GM12872 (cell line): ENCODE results near the gene POU6F1.

Experiments used
- CTCF ChIP-seq: IDR thresholded peaks from 3 replicates; pipeline ENCODE4 v1.5.1; 2011; ENCODE audit warnings: low read depth, mild to moderate bottlenecking, low read length, moderate library complexity; ENCODE audit not compliant: insufficient read depth

The POU6F1 gene

GRCh38 chr12:51225234-51225633 lies 7.4 kb upstream of the POU6F1 start:
- TF ChIP-seq CTCF, result no peak

- no peak for TF ChIP-seq CTCF
These were observed 6.8 kb upstream of the POU6F1 start for GRCh38 chr12:51224625-51225024.

- TF ChIP-seq CTCF, result no peak
These were observed 4.6 kb upstream of the POU6F1 start for GRCh38 chr12:51222461-51222860.

- TF ChIP-seq CTCF, result no peak
These were observed 1.5 kb upstream of the POU6F1 start for GRCh38 chr12:51219322-51219721.

GRCh38 chr12:51218607-51219161 lies 822 bp upstream of the POU6F1 start:
- no peak for TF ChIP-seq CTCF

- peak; percentile 53 for TF ChIP-seq CTCF
These were observed 512 bp downstream of the POU6F1 start for GRCh38 chr12:51217133-51217967.

- no peak for TF ChIP-seq CTCF
These were observed 1.2 kb downstream of the POU6F1 start for GRCh38 chr12:51216642-51217041.
